ENCODE data around the gene SH2D3C. TPM values are rescaled to one million over a fixed set of nuclear protein-coding genes. Genes with fewer than 3 reads are reported as not detected.

Gene SH2D3C
- total RNA-seq, 1 experiment from 2014 or later: 0.79 TPM

DNA sequence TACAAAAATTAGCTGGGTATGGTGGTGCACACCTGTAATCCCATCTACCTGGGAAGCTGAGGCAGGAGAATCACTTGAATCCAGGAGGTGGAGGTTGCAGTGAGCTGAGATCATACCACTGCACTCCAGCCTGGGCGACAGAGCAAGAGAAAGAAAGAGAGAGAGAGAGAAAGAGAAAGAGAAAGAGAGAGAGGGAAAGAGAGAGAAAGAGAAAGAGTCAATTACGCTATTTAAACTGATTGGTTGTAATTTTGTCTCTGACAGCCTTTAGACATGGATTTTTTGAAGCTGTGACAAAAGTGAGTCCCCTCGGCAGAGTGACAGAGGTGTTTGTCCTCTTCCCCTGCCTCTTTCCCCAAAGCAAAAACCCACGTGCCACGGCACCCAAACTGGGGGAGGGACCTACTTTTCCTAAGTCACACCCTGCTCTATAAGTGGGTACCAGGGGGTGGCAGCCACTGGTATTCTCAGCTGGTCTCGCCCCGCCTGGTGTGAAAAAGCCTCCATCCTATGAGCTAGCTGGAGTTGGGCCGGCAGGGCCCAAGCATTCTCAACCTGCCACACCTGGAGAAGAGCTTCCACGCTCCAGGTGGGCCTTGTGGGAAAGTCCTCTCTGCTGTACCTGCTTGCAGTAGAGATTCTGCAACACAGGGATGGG, 75.0 kb downstream of the SH2D3C start:
- Histone ChIP-seq H3K4me3 (no peak overlapping the region), H3K36me3 (ENCODE audit: low read depth) (no peaks in the 10 kb centered on the region)

DNA sequence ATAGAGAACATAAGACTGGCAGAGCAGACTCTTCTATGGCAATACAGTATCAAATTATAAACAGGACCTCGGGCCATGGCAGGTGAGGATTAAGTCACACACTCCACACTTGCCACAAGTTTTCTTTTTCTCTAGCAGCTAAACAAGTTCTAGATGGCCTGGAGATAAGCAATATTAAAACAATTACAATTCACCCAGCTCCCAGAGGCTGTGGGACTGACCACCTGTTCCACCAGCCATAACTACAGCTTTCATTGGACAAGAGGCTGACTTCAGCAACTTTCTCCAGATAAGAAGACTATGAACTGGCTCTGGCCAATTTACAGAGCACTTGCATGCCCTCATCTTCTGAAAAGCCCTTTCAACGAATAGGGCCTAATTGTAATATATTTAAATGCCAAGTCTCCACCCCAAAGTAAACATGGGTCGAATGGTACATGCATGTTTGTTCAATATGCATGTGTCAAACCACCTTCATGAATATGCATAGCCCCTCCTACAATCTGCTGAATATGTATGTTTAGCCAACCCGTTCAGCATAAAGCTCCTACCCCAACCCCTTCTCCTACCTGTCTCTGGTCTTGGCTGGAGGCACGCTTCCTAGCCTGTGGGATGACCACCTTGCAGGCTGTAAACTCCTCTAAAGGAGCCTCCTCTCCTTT, 77.7 kb downstream of the SH2D3C start:
- Histone ChIP-seq H2AFZ (no peak overlapping the region), H3K9me2 (ENCODE audit: insufficient read depth) (no peaks in the 10 kb centered on the region), H4K20me1 (ENCODE audit: insufficient read depth) (no peaks in the 10 kb centered on the region), H3K27ac (no peak overlapping the region), H3K4me1 (replicated peaks; ENCODE audit: insufficient read depth) (peaks cover 4% of the 10 kb centered on the region), H3F3A (ENCODE audit: insufficient read depth, low read depth) (no peaks in the 10 kb centered on the region; the same call in 1 of the 2 replicates), H3K27me3 (ENCODE audit: insufficient read depth, low read depth) (no peaks in the 10 kb centered on the region), H3K79me2 (ENCODE audit: low read depth) (no peaks in the 10 kb centered on the region), H3K36me3 (ENCODE audit: low read depth) (no peaks in the 10 kb centered on the region), H3K4me3 (no peak overlapping the region), H3K4me2 (no peak overlapping the region), H3K9me3 (ENCODE audit: insufficient read depth, low read depth) (no peaks in the 10 kb centered on the region)
- POLR2A ChIA-PET (ENCODE audit: unreplicated experiment): no interaction called here
- TF ChIP-seq, protein P1, sequence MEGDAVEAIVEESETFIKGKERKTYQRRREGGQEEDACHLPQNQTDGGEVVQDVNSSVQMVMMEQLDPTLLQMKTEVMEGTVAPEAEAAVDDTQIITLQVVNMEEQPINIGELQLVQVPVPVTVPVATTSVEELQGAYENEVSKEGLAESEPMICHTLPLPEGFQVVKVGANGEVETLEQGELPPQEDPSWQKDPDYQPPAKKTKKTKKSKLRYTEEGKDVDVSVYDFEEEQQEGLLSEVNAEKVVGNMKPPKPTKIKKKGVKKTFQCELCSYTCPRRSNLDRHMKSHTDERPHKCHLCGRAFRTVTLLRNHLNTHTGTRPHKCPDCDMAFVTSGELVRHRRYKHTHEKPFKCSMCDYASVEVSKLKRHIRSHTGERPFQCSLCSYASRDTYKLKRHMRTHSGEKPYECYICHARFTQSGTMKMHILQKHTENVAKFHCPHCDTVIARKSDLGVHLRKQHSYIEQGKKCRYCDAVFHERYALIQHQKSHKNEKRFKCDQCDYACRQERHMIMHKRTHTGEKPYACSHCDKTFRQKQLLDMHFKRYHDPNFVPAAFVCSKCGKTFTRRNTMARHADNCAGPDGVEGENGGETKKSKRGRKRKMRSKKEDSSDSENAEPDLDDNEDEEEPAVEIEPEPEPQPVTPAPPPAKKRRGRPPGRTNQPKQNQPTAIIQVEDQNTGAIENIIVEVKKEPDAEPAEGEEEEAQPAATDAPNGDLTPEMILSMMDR (conservative IDR thresholded peaks at IDR 0.05): no peak
- no peak for TF ChIP-seq EZH2 (IDR thresholded peaks at IDR 0.05; ENCODE audit: low read depth)
- no TSS peak for BruUV-seq (replicated peaks)
- DNase-seq: peak in 1 of 2 experiments; percentile 37
- intact Hi-C loops (cut with micrococcal nuclease; ENCODE audit: unreplicated experiment): no loop called here
- CTCF ChIA-PET: no interaction called here

More for the DNA sequence above, 75.0 kb downstream of the SH2D3C start:
- Histone ChIP-seq H3K27ac (no peak overlapping the region), H3K4me1 (replicated peaks; ENCODE audit: insufficient read depth) (peaks cover 4% of the 10 kb centered on the region), H2AFZ (no peak overlapping the region), H3F3A (ENCODE audit: insufficient read depth, low read depth) (no peaks in the 10 kb centered on the region; the same call in 1 of the 2 replicates), H3K9me3 (ENCODE audit: insufficient read depth, low read depth) (no peaks in the 10 kb centered on the region), H3K4me2 (no peak overlapping the region), H3K27me3 (ENCODE audit: insufficient read depth, low read depth) (no peaks in the 10 kb centered on the region), H3K79me2 (ENCODE audit: low read depth) (no peaks in the 10 kb centered on the region), H4K20me1 (ENCODE audit: insufficient read depth) (no peaks in the 10 kb centered on the region), H3K9me2 (ENCODE audit: insufficient read depth) (no peaks in the 10 kb centered on the region)
- TF ChIP-seq, protein P1 (conservative IDR thresholded peaks at IDR 0.05): no peak
- TF ChIP-seq EZH2 (IDR thresholded peaks at IDR 0.05; ENCODE audit: low read depth): no peak
- no TSS peak for BruUV-seq (replicated peaks)
- CTCF ChIA-PET: no interaction called here
- POLR2A ChIA-PET (ENCODE audit: unreplicated experiment): interaction anchor here (0.7 kb wide), 1 partner anchor 10 kb away, joined by 4 read pairs; no protein-coding TSS in a partner anchor
- DNase-seq: no peak
- intact Hi-C loops (cut with micrococcal nuclease; ENCODE audit: unreplicated experiment): no loop called here

DNA sequence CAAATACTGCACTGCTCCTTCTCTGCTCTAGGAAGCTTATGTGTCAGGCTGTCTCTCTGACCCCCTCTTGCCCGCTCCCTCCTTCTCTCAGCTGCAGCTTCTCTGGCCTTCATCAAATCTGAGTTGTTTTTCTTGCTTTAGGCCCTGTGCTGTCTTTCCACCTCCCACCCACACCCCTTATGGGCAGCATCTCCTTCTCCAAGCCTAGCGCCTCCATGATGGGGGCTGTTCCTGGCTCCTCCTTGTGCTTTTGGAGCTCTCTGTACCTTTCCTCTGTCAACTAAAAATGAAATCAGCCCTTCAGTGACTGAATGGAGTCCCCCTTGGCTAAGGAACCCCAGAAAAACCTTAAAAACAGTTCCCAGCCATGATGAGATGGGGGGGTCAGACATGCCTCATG, 78.3 kb downstream of the SH2D3C start:
- Histone ChIP-seq H3K9me2 (ENCODE audit: insufficient read depth) (no peaks in the 10 kb centered on the region), H3K79me2 (ENCODE audit: low read depth) (no peaks in the 10 kb centered on the region), H3K4me1 (replicated peaks; ENCODE audit: insufficient read depth) (peaks cover 4% of the 10 kb centered on the region), H3K9me3 (ENCODE audit: insufficient read depth, low read depth) (no peaks in the 10 kb centered on the region), H3K4me3 (no peak overlapping the region), H2AFZ (no peak overlapping the region), H3K4me2 (no peak overlapping the region), H4K20me1 (ENCODE audit: insufficient read depth) (no peaks in the 10 kb centered on the region), H3K36me3 (ENCODE audit: low read depth) (no peaks in the 10 kb centered on the region), H3K27me3 (ENCODE audit: insufficient read depth, low read depth) (no peaks in the 10 kb centered on the region), H3F3A (ENCODE audit: insufficient read depth, low read depth) (no peaks in the 10 kb centered on the region; the same call in 1 of the 2 replicates), H3K27ac (no peak overlapping the region)
- no TSS peak for BruUV-seq (replicated peaks)
- CTCF ChIA-PET: no interaction called here
- intact Hi-C loops (cut with micrococcal nuclease; ENCODE audit: unreplicated experiment): no loop called here
- TF ChIP-seq EZH2 (IDR thresholded peaks at IDR 0.05; ENCODE audit: low read depth): no peak
- TF ChIP-seq, protein P1 (conservative IDR thresholded peaks at IDR 0.05): no peak
- POLR2A ChIA-PET (ENCODE audit: unreplicated experiment): no interaction called here
- no peak for DNase-seq
